SK-N-SH treated with all-trans-retinoic acid at 6 μM for 48 hours (cell line): ENCODE data around the gene UBE2N.

ENCODE experiments used
- ATAC-seq: fragments of 200-7000 bp; cut with Tn5 transposase; 3 replicates; pipeline ENCODE4 v1.9.1; 2020; ENCODE audit warnings: mild to moderate bottlenecking, moderate library complexity
- ARNTL ChIP-seq: fragments of 450-650 bp; formaldehyde crosslinking; IDR thresholded peaks from 2 replicates; pipeline ENCODE4 v1.5.0; 2020; ENCODE audit warnings: low read depth, mild to moderate bottlenecking, moderate library complexity, borderline replicate concordance
- BACH2 ChIP-seq: fragments of 250-450 bp; sonication (Bioruptor Pico); IDR thresholded peaks from 2 replicates; pipeline ENCODE4 v1.9.0; 2021; ENCODE audit warnings: mild to moderate bottlenecking, borderline replicate concordance
- CREB5 ChIP-seq: fragments of 250-450 bp; sonication (Bioruptor Pico); IDR thresholded peaks from 2 replicates; pipeline ENCODE4 v1.5.1; 2020; ENCODE audit warnings: low read depth, mild to moderate bottlenecking, moderate library complexity
- CSDC2 ChIP-seq: fragments of 250-450 bp; sonication (Bioruptor Pico); IDR thresholded peaks from 2 replicates; pipeline ENCODE4 v1.5.0; 2020; ENCODE audit warnings: mild to moderate bottlenecking, moderate library complexity
- CSRNP3 ChIP-seq: fragments of 250-450 bp; sonication (Bioruptor Pico); IDR thresholded peaks from 2 replicates; pipeline ENCODE4 v1.5.1; 2021; ENCODE audit warnings: mild to moderate bottlenecking, moderate library complexity
- ESRRG ChIP-seq: fragments of 250-450 bp; sonication (Bioruptor Pico); IDR thresholded peaks from 2 replicates; pipeline ENCODE4 v1.6.1; 2021; ENCODE audit warnings: mild to moderate bottlenecking
- GLIS3 ChIP-seq: fragments of 250-450 bp; sonication (Bioruptor Pico); IDR thresholded peaks from 2 replicates; pipeline ENCODE4 v1.5.0; 2020; ENCODE audit warnings: mild to moderate bottlenecking, moderate library complexity
- ISL1 ChIP-seq: fragments of 250-450 bp; sonication (Bioruptor Pico); IDR thresholded peaks from 2 replicates; pipeline ENCODE4 v2.1.2; 2022; ENCODE audit warnings: mild to moderate bottlenecking, moderate library complexity
- OSR1 ChIP-seq: fragments of 250-450 bp; sonication (Bioruptor Pico); IDR thresholded peaks from 2 replicates; pipeline ENCODE4 v1.8.0; 2022; ENCODE audit warnings: moderate library complexity, mild to moderate bottlenecking, inconsistent platforms
- PATZ1 ChIP-seq: fragments of 250-450 bp; sonication (Bioruptor Pico); IDR thresholded peaks from 2 replicates; pipeline ENCODE4 v1.8.0; 2020; ENCODE audit warnings: mild to moderate bottlenecking, moderate library complexity, borderline replicate concordance
- POU6F1 ChIP-seq: fragments of 250-450 bp; sonication (Bioruptor Pico); IDR thresholded peaks from 2 replicates; pipeline ENCODE4 v1.8.0; 2021; ENCODE audit warnings: low read depth, mild to moderate bottlenecking, moderate library complexity, borderline replicate concordance
- PPARA ChIP-seq: fragments of 250-450 bp; sonication (Bioruptor Pico); IDR thresholded peaks from 2 replicates; pipeline ENCODE4 v1.5.0; 2020; ENCODE audit warnings: mild to moderate bottlenecking, borderline replicate concordance
- RARB ChIP-seq: fragments of 250-450 bp; sonication (Bioruptor Pico); IDR thresholded peaks from 2 replicates; pipeline ENCODE4 v1.8.0; 2021; ENCODE audit warnings: mild to moderate bottlenecking, moderate library complexity
- SNAI2 ChIP-seq: fragments of 250-450 bp; sonication (Bioruptor Pico); IDR thresholded peaks from 2 replicates; pipeline ENCODE4 v1.5.0; 2020; ENCODE audit warnings: mild to moderate bottlenecking, moderate library complexity
- TCF4 ChIP-seq: fragments of 250-450 bp; sonication (Bioruptor Pico); IDR thresholded peaks from 2 replicates; pipeline ENCODE4 v1.8.0; 2021; ENCODE audit warnings: mild to moderate bottlenecking, moderate library complexity, borderline replicate concordance
- TOX ChIP-seq: fragments of 250-450 bp; sonication (Bioruptor Pico); IDR thresholded peaks from 2 replicates; pipeline ENCODE4 v1.8.0; 2021; ENCODE audit warnings: mild to moderate bottlenecking, moderate library complexity, borderline replicate concordance
- TSHZ2 ChIP-seq: fragments of 250-450 bp; sonication (Bioruptor Pico); IDR thresholded peaks from 2 replicates; pipeline ENCODE4 v1.5.0; 2020; ENCODE audit warnings: mild to moderate bottlenecking, moderate library complexity
- ZC3H10 ChIP-seq: fragments of 250-450 bp; sonication (Bioruptor Pico); IDR thresholded peaks from 2 replicates; pipeline ENCODE4 v1.5.1; 2021; ENCODE audit warnings: mild to moderate bottlenecking, moderate library complexity
- ZFP3 ChIP-seq: fragments of 250-450 bp; sonication (Bioruptor Pico); IDR thresholded peaks from 2 replicates; pipeline ENCODE4 v1.5.0; 2020; ENCODE audit warnings: mild to moderate bottlenecking, moderate library complexity
- ZFP30 ChIP-seq: fragments of 450-650 bp; formaldehyde crosslinking; IDR thresholded peaks from 2 replicates; pipeline ENCODE4 v1.5.0; 2022; ENCODE audit warnings: mild to moderate bottlenecking, moderate library complexity
- ZNF565 ChIP-seq: fragments of 450-650 bp; formaldehyde crosslinking; conservative IDR thresholded peaks from 2 replicates; pipeline ENCODE4 v1.5.0; 2020; ENCODE audit warnings: low read depth, mild to moderate bottlenecking, moderate library complexity
- ZNF70 ChIP-seq: fragments of 450-650 bp; formaldehyde crosslinking; IDR thresholded peaks from 2 replicates; pipeline ENCODE4 v1.5.0; 2020; ENCODE audit warnings: mild to moderate bottlenecking, moderate library complexity
- ZNF8 ChIP-seq: fragments of 450-650 bp; formaldehyde crosslinking; IDR thresholded peaks from 2 replicates; pipeline ENCODE4 v1.5.0; 2020; ENCODE audit warnings: mild to moderate bottlenecking, moderate library complexity

The UBE2N gene

GRCh38 chr12:93465841-93466240 lies 24.1 kb upstream of the UBE2N start:
- ATAC-seq, result no peak
- TF ChIP-seq PATZ1 (CRISPR knock-in tag), result no peak
- TF ChIP-seq CSDC2 (CRISPR knock-in tag), result no peak
- TF ChIP-seq ZNF70, result no peak
- TF ChIP-seq ZNF565, result no peak

GRCh38 chr12:93461503-93461902 lies 19.8 kb upstream of the UBE2N start:
- TF ChIP-seq RARB (CRISPR knock-in tag) (no peak), ZNF70 (no peak), ZFP3 (CRISPR knock-in tag) (no peak), PATZ1 (CRISPR knock-in tag) (no peak), OSR1 (no peak), CSDC2 (CRISPR knock-in tag) (no peak), TOX (no peak), TSHZ2 (CRISPR knock-in tag) (no peak), ARNTL (CRISPR knock-in tag) (no peak), ZNF565 (no peak), CSRNP3 (CRISPR knock-in tag) (no peak), ZC3H10 (CRISPR knock-in tag) (no peak), ZFP30 (CRISPR knock-in tag) (no peak), PPARA (CRISPR knock-in tag) (no peak), ESRRG (CRISPR knock-in tag) (no peak), BACH2 (CRISPR knock-in tag) (no peak), POU6F1 (CRISPR knock-in tag) (no peak)
- no peak for ATAC-seq

GRCh38 chr12:93460902-93461301 lies 19.2 kb upstream of the UBE2N start:
- no peak for ATAC-seq
- TF ChIP-seq CSDC2 (CRISPR knock-in tag), result no peak
- TF ChIP-seq ZNF70, result no peak
- TF ChIP-seq ARNTL (CRISPR knock-in tag), result no peak
- TF ChIP-seq TOX, result no peak
- no peak for TF ChIP-seq RARB (CRISPR knock-in tag)
- no peak for TF ChIP-seq CREB5 (CRISPR knock-in tag)
- TF ChIP-seq ISL1 (CRISPR knock-in tag), result no peak
- no peak for TF ChIP-seq ZNF8 (CRISPR knock-in tag)
- TF ChIP-seq ZNF565, result no peak
- no peak for TF ChIP-seq ZFP30 (CRISPR knock-in tag)
- no peak for TF ChIP-seq OSR1
- no peak for TF ChIP-seq GLIS3 (CRISPR knock-in tag)
- no peak for TF ChIP-seq POU6F1 (CRISPR knock-in tag)
- TF ChIP-seq SNAI2, result no peak
- TF ChIP-seq PATZ1 (CRISPR knock-in tag), result no peak
- no peak for TF ChIP-seq TCF4 (CRISPR knock-in tag)
- TF ChIP-seq ZFP3 (CRISPR knock-in tag), result no peak
